GM12878 (cell line): ENCODE measurements around the gene MAP3K21. TPM values are rescaled to one million over a fixed set of nuclear protein-coding genes. Genes with fewer than 3 reads are reported as not detected.

Source experiments
- ATAC-seq: fragments of 200-7000 bp; cut with Tn5 transposase; 3 replicates; pipeline ENCODE4 v1.9.1; 2020; ENCODE audit warnings: mild to moderate bottlenecking, moderate library complexity
- BruUV-seq: library from RNA; stranded (reverse); fragments of 400-500 nt; replicated peaks from 2 replicates; lab custom pipeline; 2021; lab: Mats Ljungman, UMichigan
- CTCF ChIA-PET: fragments of 300-600 bp; sonication (Branson Sonifier 250); formaldehyde crosslinking; extraction: SDS; loops from one replicate; lab custom pipeline; 2021; ENCODE audit warnings: inconsistent platforms; lab: Yijun Ruan, JAX
- POLR2A ChIA-PET: fragments of 350-600 bp; formaldehyde crosslinking; extraction: SDS; loops from one replicate; lab custom pipeline; 2021; ENCODE audit warnings: inconsistent platforms; lab: Charles Lee
- RAD21 ChIA-PET: fragments of 300-600 bp; sonication (Branson Sonifier 250); formaldehyde crosslinking; loops from one replicate; lab custom pipeline; 2023; ENCODE audit warnings: antibody characterized with exemption; ENCODE audit not compliant: unreplicated experiment; lab: Charles Lee
- SMC1A ChIA-PET: fragments of 300-600 bp; sonication (Branson Sonifier 250); formaldehyde crosslinking; loops from one replicate; lab custom pipeline; 2023; ENCODE audit not compliant: unreplicated experiment, uncharacterized antibody; lab: Charles Lee
- DNase-seq: peaks from one replicate; pipeline ENCODE4 v3.0.0-alpha.2; 2011; ENCODE audit warnings: low read depth, low spot score
- FAIRE-seq: peaks from 3 replicates; lab custom pipeline; 2011; peaks lifted over from hg19 to GRCh38; lab: Jason Lieb, UNC
- H2AFZ ChIP-seq: 2 replicates; pipeline ENCODE4 v1.6.0; 2011; ENCODE audit warnings: low read depth, low read length, control low read depth; ENCODE audit not compliant: control insufficient read depth
- H3K27ac ChIP-seq: 2 replicates; pipeline ENCODE4 v1.5.1; 2011; ENCODE audit warnings: control low read depth; ENCODE audit not compliant: control insufficient read depth, insufficient read depth
- H3K27me3 ChIP-seq, 2 experiments: replicated peaks in 1 of 2; 2 replicates each; pipeline versions ENCODE4 v1.6.0 to v1.6.1; 2011; ENCODE audit warnings: low read length in 1 of 2; ENCODE audit not compliant: control insufficient read depth in 2 of 2, insufficient read depth in 2 of 2
- H3K36me3 ChIP-seq, 2 experiments: 2 replicates each; pipeline ENCODE4 v1.5.1; 2011; ENCODE audit warnings: low read length in 1 of 2; ENCODE audit not compliant: control insufficient read depth in 2 of 2, insufficient read depth in 2 of 2
- H3K4me1 ChIP-seq: 2 replicates; pipeline ENCODE4 v1.6.1; 2011; ENCODE audit warnings: mild to moderate bottlenecking, low read length, moderate library complexity, mixed read lengths; ENCODE audit not compliant: control insufficient read depth, insufficient read depth
- H3K4me2 ChIP-seq: 2 replicates; pipeline ENCODE4 v1.6.0; 2011; ENCODE audit warnings: control low read depth; ENCODE audit not compliant: control insufficient read depth, insufficient read depth
- H3K4me3 ChIP-seq: fragments of 200-600 bp; sonication (generic); 2 replicates; pipeline ENCODE4 v1.5.1; 2016
- H3K79me2 ChIP-seq: 2 replicates; pipeline ENCODE4 v1.6.0; 2011; ENCODE audit warnings: low read length; ENCODE audit not compliant: control insufficient read depth, insufficient read depth
- H3K9ac ChIP-seq: 2 replicates; pipeline ENCODE4 v1.8.0; 2011; ENCODE audit warnings: low read length, control low read depth, mixed read lengths; ENCODE audit not compliant: control insufficient read depth, insufficient read depth
- H3K9me3 ChIP-seq: replicated peaks from 3 replicates; pipeline ENCODE4 v1.5.1; 2011; ENCODE audit warnings: mild to moderate bottlenecking, low read length; ENCODE audit not compliant: control insufficient read depth, insufficient read depth
- H4K20me1 ChIP-seq: 2 replicates; pipeline ENCODE4 v1.6.0; 2011; ENCODE audit not compliant: control insufficient read depth, insufficient read depth
- BCL3 ChIP-seq: IDR thresholded peaks from 2 replicates; pipeline ENCODE4 v1.6.1; 2011; ENCODE audit warnings: borderline replicate concordance, low read depth, mild to moderate bottlenecking, moderate library complexity, low read length; ENCODE audit not compliant: insufficient read depth, poor library complexity, severe bottlenecking
- BMI1 ChIP-seq: fragments of 450-650 bp; IDR thresholded peaks from 2 replicates; pipeline ENCODE4 v1.6.1; 2016; ENCODE audit warnings: mild to moderate bottlenecking, moderate library complexity, borderline replicate concordance
- CHD1 ChIP-seq: IDR thresholded peaks from 2 replicates; pipeline ENCODE4 v1.6.1; 2012; ENCODE audit warnings: low read depth, low read length, improper control_type of control experiment
- FOXM1 ChIP-seq: IDR thresholded peaks from 2 replicates; pipeline ENCODE4 v1.6.1; 2012; ENCODE audit warnings: low read depth, mild to moderate bottlenecking, inconsistent platforms, low read length, moderate library complexity
- LARP7 ChIP-seq: fragments of 450-650 bp; IDR thresholded peaks from 2 replicates; pipeline ENCODE4 v1.6.1; 2017; ENCODE audit warnings: mild to moderate bottlenecking
- MYB ChIP-seq: fragments of 150-350 bp; IDR thresholded peaks from 2 replicates; pipeline ENCODE4 v1.6.1; 2014; ENCODE audit warnings: mild to moderate bottlenecking, low read depth, low read length, borderline replicate concordance
- NFXL1 ChIP-seq: fragments of 450-650 bp; IDR thresholded peaks from 2 replicates; pipeline ENCODE4 v1.6.1; 2017; ENCODE audit warnings: antibody characterized with exemption, mild to moderate bottlenecking, borderline replicate concordance
- NR2C2 ChIP-seq: IDR thresholded peaks from 2 replicates; pipeline ENCODE4 v1.6.1; 2011; ENCODE audit warnings: borderline replicate concordance, low read depth; ENCODE audit not compliant: control insufficient read depth, insufficient read length
- RAD21 ChIP-seq: IDR thresholded peaks from 2 replicates; pipeline ENCODE4 v1.6.1; 2011; ENCODE audit warnings: mild to moderate bottlenecking, low read depth, low read length, moderate library complexity; ENCODE audit not compliant: insufficient read depth
- RFX5 ChIP-seq: IDR thresholded peaks from 2 replicates; pipeline ENCODE4 v1.6.1; 2011; ENCODE audit warnings: low read depth, low read length, improper control_type of control experiment
- SREBF1 ChIP-seq: IDR thresholded peaks from 2 replicates; pipeline ENCODE4 v1.6.1; 2012; ENCODE audit warnings: mild to moderate bottlenecking, low read length
- TAF1 ChIP-seq: IDR thresholded peaks from 2 replicates; pipeline ENCODE4 v1.6.1; 2011; ENCODE audit warnings: mild to moderate bottlenecking, low read depth, low read length, borderline replicate concordance
- TCF12 ChIP-seq: IDR thresholded peaks from 2 replicates; pipeline ENCODE4 v1.6.1; 2011; ENCODE audit warnings: low read depth, mild to moderate bottlenecking, low read length
- TCF7 ChIP-seq: IDR thresholded peaks from 2 replicates; pipeline ENCODE4 v1.6.1; 2014; ENCODE audit warnings: antibody characterized with exemption, borderline replicate concordance
- ZBTB33 ChIP-seq: fragments of 450-650 bp; IDR thresholded peaks from 2 replicates; pipeline ENCODE4 v1.6.1; 2017; ENCODE audit warnings: mild to moderate bottlenecking
- ZSCAN29 ChIP-seq: fragments of 450-650 bp; IDR thresholded peaks from 2 replicates; pipeline ENCODE4 v1.6.1; 2017; ENCODE audit warnings: mild to moderate bottlenecking, moderate library complexity
- WGBS: methylation state at CpG from one replicate; pipeline ENCODE4 v1.1.6; 2016; ENCODE audit warnings: low lambda C conversion rate; ENCODE audit not compliant: insufficient replicate concordance, insufficient coverage; ENCODE audit errors: missing lambda C conversion rate; 5-methylcytosine and 5-hydroxymethylcytosine counted together
- in situ Hi-C: fragments of 300-500 bp; cut with MboI; formaldehyde crosslinking; loops from 9 replicates; pipeline ENCODE4 v1.14.3; 2018; ENCODE audit warnings: mixed read lengths
- intact Hi-C: fragments of 100-400 bp; cut with micrococcal nuclease; formaldehyde crosslinking; loops from one replicate; pipeline ENCODE4 v1.14.2; 2022; ENCODE audit not compliant: unreplicated experiment
- polyA plus RNA-seq, 11 experiments: library from polyadenylated mRNA; depleted of rRNA in 4 of 11; unstranded in 6 of 11; stranded (reverse) in 5 of 11; fragments of >200 nt; fragmentation: Nextera tagmentation in 4 of 11; fragmentation: Illumina TruSeq in 1 of 11; extraction: Ambion mirVana in 4 of 11; extraction: Trizol in 1 of 11; gene quantifications; 1 replicate in 1 of 11; 2 replicates in 10 of 11; pipeline versions ENCODE4 v1.2.1 to v1.2.3, GENCODE V29; 2011 to 2016; ENCODE audit warnings: inconsistent platforms in 2 of 11, missing spikeins in 2 of 11, low read depth in 1 of 11
- total RNA-seq, 4 experiments: library from RNA; depleted of rRNA in 3 of 4; stranded (reverse); fragments of >200 nt in 3 of 4; fragmentation: Illumina TruSeq in 1 of 4; extraction: Trizol in 1 of 4; gene quantifications; 2 replicates each; pipeline versions ENCODE4 v1.2.1 to v1.2.3, GENCODE V29; 2013 to 2021

Gene MAP3K21
- total and polyA plus RNA-seq, 10 of the 15 experiments (the other 5 are each of a cell fraction or from before 2014, with no cell fraction given): 0.02 to 0.21 (median 0.09) TPM; not detected in 1

- DNase-seq (no peak), FAIRE-seq (no peak), ATAC-seq (no peak)
- H2AFZ ChIP-seq: no peak overlapping the region
- intact Hi-C loops: loop anchor here (1.0 kb wide), 2 partner anchors 701 to 747 kb away; no protein-coding TSS in a partner anchor
- ChIA-PET POLR2A (no interaction called here), RAD21 (interaction anchor here (1.0 kb wide), 1 partner anchor 60 kb away, joined by 3 read pairs; no protein-coding TSS in a partner anchor), CTCF (interaction anchor here (0.6 to 4.4 kb wide), 14 partner anchors 8 to 980 kb away, joined by 3 to 16 read pairs (median 4); no protein-coding TSS in a partner anchor), SMC1A (interaction anchor here (0.6 to 2.2 kb wide), 5 partner anchors 23 to 702 kb away, joined by 3 to 6 read pairs (median 4); no protein-coding TSS in a partner anchor)
- no peak overlapping the region for H3K4me2 ChIP-seq
- no peaks in the 10 kb centered on the region for H3K9me3 ChIP-seq
- no peaks in the 10 kb centered on the region for H3K27me3 ChIP-seq
- in situ Hi-C loops: no loop called here
- WGBS: 0% methylated on average over 1 of the region's 1 CpG
- TF ChIP-seq TCF7 (no peak), BMI1 (no peak), TAF1 (no peak), NR2C2 (no peak), TCF12 (no peak), RAD21 (no peak), ZBTB33 (no peak), NFXL1 (no peak), SREBF1 (no peak), CHD1 (no peak), LARP7 (no peak), MYB (no peak), RFX5 (no peak), ZSCAN29 (no peak), BCL3 (no peak), FOXM1 (no peak)
- no peaks in the 10 kb centered on the region for H3K79me2 ChIP-seq
- H3K36me3 ChIP-seq: no peaks in the 10 kb centered on the region
- no peak overlapping the region for H3K27ac ChIP-seq
- BruUV-seq: no TSS peak
- no peak overlapping the region for H3K4me3 ChIP-seq
- no peaks in the 10 kb centered on the region for H4K20me1 ChIP-seq
- no peak overlapping the region for H3K9ac ChIP-seq
- no peaks in the 10 kb centered on the region for H3K4me1 ChIP-seq
These were observed 36.5 kb downstream of the MAP3K21 start for GRCh38 chr1:233364026-233364425.
